ENCODE measurements around the gene MIA3. TPM values are rescaled to one million over a fixed set of nuclear protein-coding genes. Genes with fewer than 3 reads are reported as not detected.

Gene MIA3
- total and polyA plus RNA-seq, 2 donors, result 33.1 to 35.8 TPM

- WGBS, result 94% methylated on average over 1 of the region's 1 CpG
Observed at GRCh38 chr1:222613627-222614026, 4.3 kb upstream of the MIA3 start.

GRCh38 chr1:222616525-222616924 lies 1.4 kb upstream of the MIA3 start:
- Histone ChIP-seq H3K4me3 (ENCODE audit: low read length in 2 of 2) (no peak overlapping the region), H3K27ac (ENCODE audit: low read depth in 1 of 2, low read length in 1 of 2) (no peak overlapping the region), H3K9me3 (ENCODE audit: control insufficient read depth in 2 of 2, insufficient read depth in 1 of 2, low read length in 1 of 2) (no peaks in the 10 kb centered on the region), H3K27me3 (ENCODE audit: control insufficient read depth in 2 of 2, insufficient read depth in 1 of 2, low read length in 1 of 2) (peaks cover 0 to 23% of the 10 kb centered on the region in 2 donors), H3K36me3 (ENCODE audit: control insufficient read depth in 2 of 2, insufficient read depth in 2 of 2, low read length in 1 of 2) (peaks cover 0 to 3% of the 10 kb centered on the region in 2 donors), H3K4me1 (ENCODE audit: control insufficient read depth in 2 of 2, insufficient read depth in 2 of 2, low read length in 2 of 2) (peaks cover 7 to 11% of the 10 kb centered on the region in 2 donors)
- WGBS, result 97% methylated on average over 5 of the region's 5 CpGs
- DNase-seq (ENCODE audit: low read depth in 6 of 9, low spot score in 9 of 9), result no peak

More at GRCh38 chr1:222613627-222614026, 4.3 kb upstream of the MIA3 start:
- H3K4me1 ChIP-seq (ENCODE audit: control insufficient read depth in 2 of 2, insufficient read depth in 2 of 2, low read length in 2 of 2), result peaks cover 3 to 5% of the 10 kb centered on the region in 2 donors
- H3K4me3 ChIP-seq (ENCODE audit: low read length in 2 of 2), result no peak overlapping the region
- H3K9me3 ChIP-seq (ENCODE audit: control insufficient read depth in 2 of 2, insufficient read depth in 1 of 2, low read length in 1 of 2), result no peaks in the 10 kb centered on the region
- no peak overlapping the region for H3K27ac ChIP-seq (ENCODE audit: low read depth in 1 of 2, low read length in 1 of 2)
- peaks cover 0 to 19% of the 10 kb centered on the region in 2 donors for H3K27me3 ChIP-seq (ENCODE audit: control insufficient read depth in 2 of 2, insufficient read depth in 1 of 2, low read length in 1 of 2)
- DNase-seq (ENCODE audit: low read depth in 6 of 9, low spot score in 9 of 9), result no peak
- no peaks in the 10 kb centered on the region for H3K36me3 ChIP-seq (ENCODE audit: control insufficient read depth in 2 of 2, insufficient read depth in 2 of 2, low read length in 1 of 2)

GRCh38 chr1:222617367-222617951 lies 438 bp upstream of the MIA3 start:
- Histone ChIP-seq H3K36me3 (ENCODE audit: control insufficient read depth in 2 of 2, insufficient read depth in 2 of 2, low read length in 1 of 2) (peaks cover 0 to 8% of the 10 kb centered on the region in 2 donors), H3K27me3 (ENCODE audit: control insufficient read depth in 2 of 2, insufficient read depth in 1 of 2, low read length in 1 of 2) (peaks cover 0 to 23% of the 10 kb centered on the region in 2 donors), H3K9me3 (ENCODE audit: control insufficient read depth in 2 of 2, insufficient read depth in 1 of 2, low read length in 1 of 2) (no peaks in the 10 kb centered on the region), H3K4me3 (ENCODE audit: low read length in 2 of 2) (peak overlapping the region; percentile 54 to 90), H3K4me1 (ENCODE audit: control insufficient read depth in 2 of 2, insufficient read depth in 2 of 2, low read length in 2 of 2) (peaks cover 7 to 11% of the 10 kb centered on the region in 2 donors), H3K27ac (ENCODE audit: low read depth in 1 of 2, low read length in 1 of 2) (peak overlapping the region; percentile 36 to 43)
- peak; percentile 61 to 94 (median 87) for DNase-seq (ENCODE audit: low read depth in 6 of 9, low spot score in 9 of 9)
- WGBS, result 2% methylated on average over 36 of the region's 37 CpGs

GRCh38 chr1:222618880-222619596 lies 1.1 kb downstream of the MIA3 start:
- no peaks in the 10 kb centered on the region for H3K9me3 ChIP-seq (ENCODE audit: control insufficient read depth in 2 of 2, insufficient read depth in 1 of 2, low read length in 1 of 2)
- peak in 5 of 9 donors; percentile 2 to 38 (median 11) for DNase-seq (ENCODE audit: low read depth in 6 of 9, low spot score in 9 of 9)
- H3K4me3 ChIP-seq (ENCODE audit: low read length in 2 of 2), result peak overlapping the region; percentile 57 to 90
- 41% methylated on average over 20 of the region's 20 CpGs for WGBS
- peaks cover 0 to 19% of the 10 kb centered on the region in 2 donors for H3K27me3 ChIP-seq (ENCODE audit: control insufficient read depth in 2 of 2, insufficient read depth in 1 of 2, low read length in 1 of 2)
- no peak overlapping the region for H3K27ac ChIP-seq (ENCODE audit: low read depth in 1 of 2, low read length in 1 of 2)
- peaks cover 7 to 11% of the 10 kb centered on the region in 2 donors for H3K4me1 ChIP-seq (ENCODE audit: control insufficient read depth in 2 of 2, insufficient read depth in 2 of 2, low read length in 2 of 2)
- H3K36me3 ChIP-seq (ENCODE audit: control insufficient read depth in 2 of 2, insufficient read depth in 2 of 2, low read length in 1 of 2), result peaks cover 3 to 15% of the 10 kb centered on the region in 2 donors

- 93% methylated on average over 2 of the region's 2 CpGs for WGBS
- Histone ChIP-seq H3K36me3 (ENCODE audit: control insufficient read depth in 2 of 2, insufficient read depth in 2 of 2, low read length in 1 of 2) (peaks cover 3 to 23% of the 10 kb centered on the region in 2 donors), H3K4me1 (ENCODE audit: control insufficient read depth in 2 of 2, insufficient read depth in 2 of 2, low read length in 2 of 2) (peaks cover 7 to 11% of the 10 kb centered on the region in 2 donors), H3K27ac (ENCODE audit: low read depth in 1 of 2, low read length in 1 of 2) (no peak overlapping the region), H3K9me3 (ENCODE audit: control insufficient read depth in 2 of 2, insufficient read depth in 1 of 2, low read length in 1 of 2) (no peaks in the 10 kb centered on the region), H3K27me3 (ENCODE audit: control insufficient read depth in 2 of 2, insufficient read depth in 1 of 2, low read length in 1 of 2) (peaks cover 0 to 16% of the 10 kb centered on the region in 2 donors), H3K4me3 (ENCODE audit: low read length in 2 of 2) (no peak overlapping the region)
- DNase-seq (ENCODE audit: low read depth in 6 of 9, low spot score in 9 of 9), result no peak
Observed at GRCh38 chr1:222620566-222620965, 2.7 kb downstream of the MIA3 start.

GRCh38 chr1:222622765-222623164 lies 4.9 kb downstream of the MIA3 start:
- WGBS, result 99% methylated on average over 5 of the region's 5 CpGs
- DNase-seq (ENCODE audit: low read depth in 6 of 9, low spot score in 9 of 9), result no peak
- Histone ChIP-seq H3K27me3 (ENCODE audit: control insufficient read depth in 2 of 2, insufficient read depth in 1 of 2, low read length in 1 of 2) (peaks cover 0 to 7% of the 10 kb centered on the region in 2 donors), H3K4me3 (ENCODE audit: low read length in 2 of 2) (no peak overlapping the region), H3K4me1 (ENCODE audit: control insufficient read depth in 2 of 2, insufficient read depth in 2 of 2, low read length in 2 of 2) (peaks cover 4 to 6% of the 10 kb centered on the region in 2 donors), H3K27ac (ENCODE audit: low read depth in 1 of 2, low read length in 1 of 2) (no peak overlapping the region), H3K36me3 (ENCODE audit: control insufficient read depth in 2 of 2, insufficient read depth in 2 of 2, low read length in 1 of 2) (peaks cover 12 to 36% of the 10 kb centered on the region in 2 donors), H3K9me3 (ENCODE audit: control insufficient read depth in 2 of 2, insufficient read depth in 1 of 2, low read length in 1 of 2) (no peaks in the 10 kb centered on the region)

- no peak for DNase-seq (ENCODE audit: low read depth in 6 of 9, low spot score in 9 of 9)
- H3K4me3 ChIP-seq (ENCODE audit: low read length in 2 of 2), result no peak overlapping the region
- H3K4me1 ChIP-seq (ENCODE audit: control insufficient read depth in 2 of 2, insufficient read depth in 2 of 2, low read length in 2 of 2), result peaks cover 4 to 6% of the 10 kb centered on the region in 2 donors
- no peak overlapping the region for H3K27ac ChIP-seq (ENCODE audit: low read depth in 1 of 2, low read length in 1 of 2)
- H3K36me3 ChIP-seq (ENCODE audit: control insufficient read depth in 2 of 2, insufficient read depth in 2 of 2, low read length in 1 of 2), result peaks cover 14 to 43% of the 10 kb centered on the region in 2 donors
- peaks cover 0 to 6% of the 10 kb centered on the region in 2 donors for H3K27me3 ChIP-seq (ENCODE audit: control insufficient read depth in 2 of 2, insufficient read depth in 1 of 2, low read length in 1 of 2)
- H3K9me3 ChIP-seq (ENCODE audit: control insufficient read depth in 2 of 2, insufficient read depth in 1 of 2, low read length in 1 of 2), result no peaks in the 10 kb centered on the region
Observed at GRCh38 chr1:222623458-222623857, 5.6 kb downstream of the MIA3 start.

GRCh38 chr1:222624214-222624613 lies 6.3 kb downstream of the MIA3 start:
- 98% methylated on average over 7 of the region's 7 CpGs for WGBS
- Histone ChIP-seq H3K4me1 (ENCODE audit: control insufficient read depth in 2 of 2, insufficient read depth in 2 of 2, low read length in 2 of 2) (no peaks in the 10 kb centered on the region), H3K36me3 (ENCODE audit: control insufficient read depth in 2 of 2, insufficient read depth in 2 of 2, low read length in 1 of 2) (peaks cover 17 to 51% of the 10 kb centered on the region in 2 donors), H3K4me3 (ENCODE audit: low read length in 2 of 2) (no peak overlapping the region), H3K27me3 (ENCODE audit: control insufficient read depth in 2 of 2, insufficient read depth in 1 of 2, low read length in 1 of 2) (no peaks in the 10 kb centered on the region), H3K9me3 (ENCODE audit: control insufficient read depth in 2 of 2, insufficient read depth in 1 of 2, low read length in 1 of 2) (no peaks in the 10 kb centered on the region), H3K27ac (ENCODE audit: low read depth in 1 of 2, low read length in 1 of 2) (no peak overlapping the region)
- DNase-seq (ENCODE audit: low read depth in 6 of 9, low spot score in 9 of 9), result no peak

GRCh38 chr1:222627232-222627631 lies 9.3 kb downstream of the MIA3 start:
- DNase-seq (ENCODE audit: low read depth in 6 of 9, low spot score in 9 of 9), result no peak

More at GRCh38 chr1:222627232-222627631, 9.3 kb downstream of the MIA3 start:
- Histone ChIP-seq H3K27me3 (ENCODE audit: control insufficient read depth in 2 of 2, insufficient read depth in 1 of 2, low read length in 1 of 2) (no peaks in the 10 kb centered on the region), H3K27ac (ENCODE audit: low read depth in 1 of 2, low read length in 1 of 2) (no peak overlapping the region), H3K4me1 (ENCODE audit: control insufficient read depth in 2 of 2, insufficient read depth in 2 of 2, low read length in 2 of 2) (no peaks in the 10 kb centered on the region), H3K36me3 (ENCODE audit: control insufficient read depth in 2 of 2, insufficient read depth in 2 of 2, low read length in 1 of 2) (peaks cover 26 to 58% of the 10 kb centered on the region in 2 donors), H3K9me3 (ENCODE audit: control insufficient read depth in 2 of 2, insufficient read depth in 1 of 2, low read length in 1 of 2) (no peaks in the 10 kb centered on the region), H3K4me3 (ENCODE audit: low read length in 2 of 2) (no peak overlapping the region)
- WGBS, result 96% methylated on average over 6 of the region's 6 CpGs

Data from thymus (tissue), 11 donors.